Spinal cord (tissue), 10 donors: ENCODE results near the gene RNF157. TPM values are rescaled to one million over a fixed set of nuclear protein-coding genes. Genes with fewer than 3 reads are reported as not detected.
"Not testable (repeated sequence)": the region's sequence is repeated elsewhere in the genome, so short reads cannot be mapped to it uniquely, and the experiment has no call there.

Source experiments
- DNase-seq, 6 donors: peaks; one replicate each; pipeline versions ENCODE4 v3.0.0 to v3.0.0-alpha.2; 2013 to 2015; ENCODE audit warnings: low spot score in 6 of 6, low read depth in 4 of 6
- H3K27ac ChIP-seq: one replicate; pipeline ENCODE4 v1.5.1; 2013; ENCODE audit warnings: low read depth, low read length, control low read depth
- H3K27me3 ChIP-seq: one replicate; pipeline ENCODE4 v1.6.1; 2013; ENCODE audit warnings: low read length; ENCODE audit not compliant: control insufficient read depth, insufficient read depth
- H3K36me3 ChIP-seq: one replicate; pipeline ENCODE4 v1.6.1; 2013; ENCODE audit warnings: low read length; ENCODE audit not compliant: control insufficient read depth, insufficient read depth
- H3K4me1 ChIP-seq: one replicate; pipeline ENCODE4 v1.6.1; 2013; ENCODE audit warnings: low read length; ENCODE audit not compliant: control insufficient read depth, insufficient read depth
- H3K4me3 ChIP-seq: one replicate; pipeline ENCODE4 v1.5.1; 2013; ENCODE audit warnings: low read depth, low read length, control low read depth
- H3K9me3 ChIP-seq: one replicate; pipeline ENCODE4 v1.6.1; 2013; ENCODE audit warnings: low read length; ENCODE audit not compliant: control insufficient read depth, insufficient read depth
- WGBS: methylation state at CpG from one replicate; pipeline ENCODE4 v1.1.5; 2013; ENCODE audit warnings: missing lambda C conversion rate; ENCODE audit not compliant: insufficient coverage; 5-methylcytosine and 5-hydroxymethylcytosine counted together
- polyA plus RNA-seq, 2 donors: library from polyadenylated mRNA; unstranded; fragments of 120-200 nt; gene quantifications; one replicate each; pipeline ENCODE4 v1.2.1, GENCODE V29; 2013; ENCODE audit not compliant: insufficient read length in 2 of 2
- total RNA-seq, 2 donors: library from RNA; depleted of rRNA in 1 of 2; stranded (reverse); fragments of 120-200 nt in 1 of 2; fragments of >200 nt in 1 of 2; gene quantifications; one replicate each; pipeline versions ENCODE4 v1.2.3 to v1.2.4, GENCODE V29; 2013 to 2014
- donor health status: healthy.

RNF157 gene
- total and polyA plus RNA-seq, 4 donors, result 22.8 to 196 (median 126) TPM

DNA sequence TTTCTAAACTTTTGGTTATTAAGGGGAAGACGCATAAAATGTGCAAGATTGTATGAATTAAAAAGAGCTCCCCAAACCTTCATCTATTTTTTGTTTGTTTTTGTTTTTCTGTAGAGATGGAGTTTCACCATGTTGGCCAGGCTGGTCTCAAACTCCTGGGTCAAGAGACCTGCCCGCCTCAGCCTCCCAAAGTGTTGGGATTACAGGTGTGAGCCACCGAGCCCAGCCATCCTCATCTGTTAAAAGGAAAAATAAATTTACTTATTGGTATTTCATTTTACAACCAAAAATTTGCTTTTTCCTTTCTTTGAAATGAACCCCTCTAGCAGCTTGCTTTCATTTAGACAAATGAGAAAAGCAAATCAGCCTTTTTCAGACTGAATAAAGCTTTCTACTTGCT lies 23.2 kb downstream of the RNF157 start:
- DNase-seq, result no peak
- H3K27me3 ChIP-seq, result no peaks in the 10 kb centered on the region
- no peak overlapping the region for H3K27ac ChIP-seq
- no peak overlapping the region for H3K4me3 ChIP-seq
- no CpG with 5 or more reads among the region's 3 CpGs for WGBS
- H3K36me3 ChIP-seq, result no peaks in the 10 kb centered on the region
- H3K9me3 ChIP-seq, result no peaks in the 10 kb centered on the region
- no peaks in the 10 kb centered on the region for H3K4me1 ChIP-seq

- H3K36me3 ChIP-seq, result peaks cover 15% of the 10 kb centered on the region
- no peak overlapping the region for H3K4me3 ChIP-seq
- H3K27ac ChIP-seq, result no peak overlapping the region
- no peaks in the 10 kb centered on the region for H3K9me3 ChIP-seq
- no peaks in the 10 kb centered on the region for H3K27me3 ChIP-seq
- H3K4me1 ChIP-seq, result no peaks in the 10 kb centered on the region
- WGBS, result no CpG with 5 or more reads among the region's 2 CpGs
- no peak for DNase-seq
Measured at GRCh38 chr17:76213491-76213890, 26.8 kb downstream of the RNF157 start.

DNA sequence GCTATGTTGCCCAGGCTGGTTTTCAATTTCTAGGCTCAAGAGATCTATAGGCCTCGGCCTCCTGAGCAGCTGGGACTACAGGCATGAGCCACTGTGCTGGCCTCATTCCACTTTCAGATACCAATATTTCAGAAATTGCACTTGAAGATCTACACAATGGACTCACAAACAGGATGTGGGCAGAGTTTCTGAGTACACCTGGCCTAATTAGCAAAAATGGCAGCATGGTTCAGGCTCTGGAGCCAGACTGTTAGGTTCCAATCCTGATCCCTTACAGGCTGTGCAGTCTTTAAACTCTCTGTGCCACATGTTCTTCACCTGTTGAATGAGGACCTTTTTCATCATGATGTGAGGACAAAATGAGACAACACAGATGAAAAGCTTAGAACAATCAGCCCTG lies 32.2 kb downstream of the RNF157 start:
- no peak overlapping the region for H3K27ac ChIP-seq
- H3K4me3 ChIP-seq, result no peak overlapping the region
- H3K27me3 ChIP-seq, result no peaks in the 10 kb centered on the region
- WGBS, result no CpG with 5 or more reads among the region's 1 CpG
- no peaks in the 10 kb centered on the region for H3K9me3 ChIP-seq
- peaks cover 29% of the 10 kb centered on the region for H3K36me3 ChIP-seq
- H3K4me1 ChIP-seq, result no peaks in the 10 kb centered on the region
- DNase-seq, result no peak

- no peak overlapping the region for H3K27ac ChIP-seq
- no peak for DNase-seq
Measured at GRCh38 chr17:76207275-76208059, 32.8 kb downstream of the RNF157 start.

DNA sequence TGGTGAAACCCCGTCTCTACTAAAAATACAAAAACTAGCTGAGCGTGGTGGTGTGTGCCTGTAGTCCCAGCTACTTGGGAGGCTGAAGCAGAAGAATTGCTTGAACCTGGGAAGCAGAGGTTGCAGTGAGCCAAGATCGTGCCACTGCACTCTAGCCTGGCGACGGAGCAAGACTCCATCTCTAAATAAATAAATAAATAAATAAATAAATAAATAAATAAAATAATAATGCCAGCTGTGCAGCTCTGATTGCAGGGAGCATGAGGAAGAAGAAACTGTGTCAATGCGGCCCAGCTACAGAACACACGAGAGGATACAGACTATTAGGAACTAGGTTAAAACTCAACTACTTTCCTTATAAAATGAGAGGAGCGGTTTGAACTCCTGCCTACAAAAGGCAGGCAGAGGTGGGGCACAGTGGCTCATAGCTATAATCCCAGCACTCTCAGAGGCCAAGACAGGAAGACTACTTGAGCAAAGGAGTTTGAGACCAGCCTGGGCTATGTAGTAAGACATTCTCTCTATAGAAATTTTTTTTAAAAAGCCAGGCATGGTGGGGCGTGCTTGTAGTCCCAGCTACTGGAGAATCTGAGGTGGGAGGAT lies 34.6 kb downstream of the RNF157 start:
- H3K4me1 ChIP-seq, H3K9me3 ChIP-seq, DNase-seq, H3K27ac ChIP-seq, H3K4me3 ChIP-seq, H3K27me3 ChIP-seq: not testable (repeated sequence)
- WGBS, result 100% methylated on average over 1 of the region's 9 CpGs
- H3K36me3 ChIP-seq, result peaks cover 26% of the 10 kb centered on the region

More at GRCh38 chr17:76207275-76208059, 32.8 kb downstream of the RNF157 start:
- Histone ChIP-seq H3K27me3 (no peaks in the 10 kb centered on the region), H3K4me1 (no peaks in the 10 kb centered on the region), H3K36me3 (peaks cover 29% of the 10 kb centered on the region), H3K9me3 (no peaks in the 10 kb centered on the region), H3K4me3 (no peak overlapping the region)
- 100% methylated on average over 1 of the region's 7 CpGs for WGBS

DNA sequence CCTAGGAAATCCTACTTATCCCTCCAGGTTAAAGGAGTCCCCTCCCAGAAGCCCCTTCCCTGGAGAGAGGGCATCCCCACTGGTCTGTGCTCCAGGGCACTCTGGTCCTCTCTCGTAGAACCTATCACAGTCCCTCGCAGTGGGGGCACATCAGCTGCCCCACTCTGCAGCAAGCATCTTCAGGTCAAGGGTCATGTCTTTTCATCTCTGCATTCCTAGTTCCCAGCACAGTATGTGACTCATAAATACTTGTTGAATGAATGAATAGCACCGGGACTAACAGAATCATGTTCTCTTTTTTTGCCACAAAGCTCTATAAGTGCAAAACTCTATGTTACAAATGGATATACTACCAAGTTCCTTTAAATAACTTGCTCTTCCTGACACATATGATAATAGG lies 36.0 kb downstream of the RNF157 start:
- 92% methylated on average over 2 of the region's 3 CpGs for WGBS
- no peaks in the 10 kb centered on the region for H3K4me1 ChIP-seq
- H3K9me3 ChIP-seq, result no peaks in the 10 kb centered on the region
- H3K27ac ChIP-seq, result no peak overlapping the region
- H3K4me3 ChIP-seq, result no peak overlapping the region
- no peaks in the 10 kb centered on the region for H3K27me3 ChIP-seq
- no peak for DNase-seq
- H3K36me3 ChIP-seq, result peaks cover 24% of the 10 kb centered on the region

- Histone ChIP-seq H3K27ac (no peak overlapping the region), H3K4me1 (no peaks in the 10 kb centered on the region), H3K27me3 (no peaks in the 10 kb centered on the region), H3K9me3 (no peaks in the 10 kb centered on the region), H3K36me3 (peaks cover 19% of the 10 kb centered on the region), H3K4me3 (no peak overlapping the region)
- WGBS, result 100% methylated on average over 1 of the region's 4 CpGs
- DNase-seq, result no peak
Measured at GRCh38 chr17:76200354-76200753, 39.9 kb downstream of the RNF157 start.

DNA sequence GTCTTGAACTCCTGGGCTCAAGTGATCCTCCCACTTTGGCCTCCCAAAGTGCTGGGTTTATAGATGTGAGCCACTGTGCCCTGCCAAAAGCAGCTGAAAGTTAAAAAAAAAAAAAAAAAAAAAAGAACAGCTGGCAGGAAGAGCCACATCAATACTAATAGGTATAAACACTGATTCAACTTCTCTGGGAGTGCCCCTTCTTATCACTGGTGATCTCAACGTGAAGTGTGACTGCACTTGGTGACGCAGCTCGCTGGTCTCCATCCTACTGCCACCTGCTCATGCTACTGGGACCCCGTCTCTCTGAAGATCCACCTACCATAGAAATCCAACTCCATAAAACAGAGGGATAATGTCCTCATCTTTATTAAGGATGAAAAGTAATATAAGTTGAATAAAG lies 40.8 kb downstream of the RNF157 start:
- no peaks in the 10 kb centered on the region for H3K4me1 ChIP-seq
- peaks cover 16% of the 10 kb centered on the region for H3K36me3 ChIP-seq
- H3K4me3 ChIP-seq, result no peak overlapping the region
- 89% methylated on average over 1 of the region's 4 CpGs for WGBS
- no peak for DNase-seq
- no peaks in the 10 kb centered on the region for H3K9me3 ChIP-seq
- H3K27ac ChIP-seq, result no peak overlapping the region
- H3K27me3 ChIP-seq, result no peaks in the 10 kb centered on the region

- H3K27ac ChIP-seq, result no peak overlapping the region
- H3K36me3 ChIP-seq, result peaks cover 12% of the 10 kb centered on the region
- H3K9me3 ChIP-seq, result no peaks in the 10 kb centered on the region
- no peaks in the 10 kb centered on the region for H3K4me1 ChIP-seq
- no peak for DNase-seq
- H3K27me3 ChIP-seq, result no peaks in the 10 kb centered on the region
- WGBS, result 89% methylated on average over 5 of the region's 5 CpGs
- H3K4me3 ChIP-seq, result no peak overlapping the region
Measured at GRCh38 chr17:76198702-76199101, 41.6 kb downstream of the RNF157 start.

GRCh38 chr17:76197911-76198310 lies 42.4 kb downstream of the RNF157 start:
- Histone ChIP-seq H3K9me3 (no peaks in the 10 kb centered on the region), H3K36me3 (peaks cover 12% of the 10 kb centered on the region), H3K4me3 (no peak overlapping the region), H3K4me1 (no peaks in the 10 kb centered on the region), H3K27me3 (no peaks in the 10 kb centered on the region), H3K27ac (no peak overlapping the region)
- no CpG with 5 or more reads among the region's 2 CpGs for WGBS
- no peak for DNase-seq
